DOHH2 (cell line): ENCODE results near the gene CLN5.

Source experiments
- H3F3A ChIP-seq: fragments of 200-600 bp; sonication (generic), shearing (Covaris generic); 2 replicates; pipeline ENCODE4 v1.6.0; 2016; ENCODE audit warnings: antibody characterized with exemption, mild to moderate bottlenecking; ENCODE audit not compliant: control insufficient read depth, insufficient read depth
- H3K27ac ChIP-seq: fragments of 200-600 bp; sonication (generic); 2 replicates; pipeline ENCODE4 v1.5.1; 2014; ENCODE audit warnings: low read depth, mild to moderate bottlenecking, low read length, moderate library complexity
- H3K27me3 ChIP-seq: fragments of 200-600 bp; sonication (generic); 2 replicates; pipeline ENCODE4 v1.6.1; 2014; ENCODE audit warnings: mild to moderate bottlenecking, low read length, mixed read lengths; ENCODE audit not compliant: control insufficient read depth
- H3K36me3 ChIP-seq: fragments of 200-600 bp; sonication (generic); 2 replicates; pipeline ENCODE4 v1.6.1; 2014; ENCODE audit warnings: mild to moderate bottlenecking, low read length, moderate library complexity, mixed read lengths; ENCODE audit not compliant: control insufficient read depth
- H3K4me1 ChIP-seq: fragments of 200-600 bp; sonication (generic); 2 replicates; pipeline ENCODE4 v1.6.1; 2014; ENCODE audit warnings: mild to moderate bottlenecking, low read length, mixed read lengths; ENCODE audit not compliant: control insufficient read depth
- H3K4me2 ChIP-seq: fragments of 200-600 bp; sonication (generic); 2 replicates; pipeline ENCODE4 v1.6.0; 2014; ENCODE audit warnings: mild to moderate bottlenecking, low read length, moderate library complexity
- H3K4me3 ChIP-seq: fragments of 200-600 bp; sonication (generic); 2 replicates; pipeline ENCODE4 v1.5.1; 2014; ENCODE audit warnings: mild to moderate bottlenecking, low read length, mixed read lengths
- H3K79me2 ChIP-seq: fragments of 200-600 bp; sonication (generic); 2 replicates; pipeline ENCODE4 v1.6.1; 2014; ENCODE audit warnings: mild to moderate bottlenecking, low read length, mixed read lengths; ENCODE audit not compliant: control insufficient read depth
- H3K9me2 ChIP-seq: fragments of 200-600 bp; sonication (generic); replicated peaks from 2 replicates; pipeline ENCODE4 v1.6.1; 2014; ENCODE audit warnings: mild to moderate bottlenecking, low read length, mixed read lengths; ENCODE audit not compliant: control insufficient read depth
- H3K9me3 ChIP-seq: fragments of 200-600 bp; sonication (generic); 2 replicates; pipeline ENCODE4 v1.6.1; 2014; ENCODE audit warnings: antibody characterized with exemption, low read length, mixed read lengths; ENCODE audit not compliant: control insufficient read depth, insufficient read depth
- H4K20me1 ChIP-seq: fragments of 200-600 bp; sonication (generic); 2 replicates; pipeline ENCODE4 v1.6.0; 2014; ENCODE audit warnings: low read depth, mild to moderate bottlenecking, antibody characterized with exemption, low read length, moderate library complexity; ENCODE audit not compliant: control insufficient read depth, insufficient read depth
- CTCF ChIP-seq: fragments of 200-600 bp; sonication (generic); IDR thresholded peaks from one replicate; pipeline ENCODE4 v1.5.1; 2014; ENCODE audit warnings: antibody characterized with exemption, mild to moderate bottlenecking, low read depth, low read length; ENCODE audit not compliant: poor library complexity, severe bottlenecking
- EZH2phosphoT487 ChIP-seq: fragments of 200-600 bp; sonication (generic); IDR thresholded peaks from 2 replicates; pipeline ENCODE4 v1.6.1; 2017; ENCODE audit warnings: borderline replicate concordance, mild to moderate bottlenecking, antibody characterized with exemption, low read length, moderate library complexity, mixed read lengths

CLN5 gene

GRCh38 chr13:77022341-77022740 lies 30.5 kb downstream of the CLN5 start:
- Histone ChIP-seq H3F3A (peaks cover 11% of the 10 kb centered on the region), H3K9me2 (no peaks in the 10 kb centered on the region), H3K36me3 (peaks cover 67% of the 10 kb centered on the region), H3K79me2 (peaks cover 81% of the 10 kb centered on the region), H3K4me3 (no peak overlapping the region), H3K4me2 (no peak overlapping the region), H4K20me1 (peaks cover 34% of the 10 kb centered on the region), H3K27me3 (no peaks in the 10 kb centered on the region), H3K27ac (no peak overlapping the region), H3K4me1 (peaks cover 44% of the 10 kb centered on the region), H3K9me3 (no peaks in the 10 kb centered on the region)
- TF ChIP-seq EZH2phosphoT487: no peak
- TF ChIP-seq CTCF: no peak

GRCh38 chr13:77026255-77026860 lies 34.5 kb downstream of the CLN5 start:
- Histone ChIP-seq H3K79me2 (peaks cover 51% of the 10 kb centered on the region), H3K36me3 (peaks cover 37% of the 10 kb centered on the region), H3K9me3 (no peaks in the 10 kb centered on the region), H3K4me2 (peak overlapping the region; percentile 88), H3K4me3 (peak overlapping the region; percentile 96), H3F3A (peaks cover 6% of the 10 kb centered on the region), H3K27me3 (no peaks in the 10 kb centered on the region), H4K20me1 (peaks cover 34% of the 10 kb centered on the region), H3K4me1 (peaks cover 44% of the 10 kb centered on the region), H3K27ac (peak overlapping the region; percentile 86), H3K9me2 (no peaks in the 10 kb centered on the region)
- TF ChIP-seq EZH2phosphoT487 (no peak), CTCF (peak; percentile 21)

DNA sequence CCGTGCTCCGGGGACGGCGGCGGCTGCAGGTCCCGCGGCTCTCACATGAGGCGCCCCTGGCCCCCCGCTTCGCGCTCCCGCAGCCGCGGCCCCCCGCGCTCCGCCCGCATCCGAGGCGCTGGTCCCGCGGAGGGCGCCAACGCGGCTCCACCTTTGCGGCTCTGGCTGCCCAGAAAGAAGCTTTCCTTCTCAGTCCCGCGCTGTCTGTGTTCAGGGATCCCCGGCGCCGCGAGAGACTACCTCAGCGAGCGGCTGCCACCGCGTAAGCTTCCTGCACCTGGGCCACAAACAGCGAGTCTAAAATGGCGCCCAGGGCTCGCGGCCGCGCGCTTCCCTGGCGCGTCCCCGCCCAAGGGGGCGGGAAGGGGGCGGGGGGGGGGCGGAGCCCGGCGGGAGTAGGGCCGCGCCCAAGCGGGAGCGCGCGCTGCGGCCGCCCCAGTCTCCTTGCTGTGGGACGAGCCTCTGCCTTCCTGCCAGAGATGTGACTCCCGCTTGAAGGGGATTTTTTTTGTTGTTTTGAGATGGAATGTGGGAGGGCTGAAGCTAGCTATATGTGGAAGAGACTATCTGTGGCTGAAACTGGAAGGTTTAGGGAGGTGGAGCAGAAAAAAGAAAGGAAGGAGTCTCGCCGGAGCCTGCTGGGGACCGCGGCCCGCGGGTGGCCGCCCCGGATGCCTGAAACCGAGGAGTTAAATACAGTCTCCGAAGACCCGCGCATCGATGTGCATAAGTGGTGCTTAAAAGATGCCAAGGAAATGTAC lies 35.2 kb downstream of the CLN5 start, which contains the start of gene FBXL3:
Gene FBXL3 (minus strand): TSS at position 299 of the 761 bp plus-strand sequence. CDS start 5,299 bp downstream, outside the sequence.
- H3K79me2 ChIP-seq: peaks cover 44% of the 10 kb centered on the region

More for the DNA sequence above, 35.2 kb downstream of the CLN5 start, which contains the start of gene FBXL3:
- peaks cover 28% of the 10 kb centered on the region for H4K20me1 ChIP-seq
- peak within 1 kb of the TSS; percentile 88 for H3K4me2 ChIP-seq
- H3K27me3 ChIP-seq: no peaks in the 10 kb centered on the region
- peak within 1 kb of the TSS; percentile 96 for H3K4me3 ChIP-seq
- TF ChIP-seq CTCF (no peak), EZH2phosphoT487 (no peak)
- H3F3A ChIP-seq: peaks cover 6% of the 10 kb centered on the region
- no peaks in the 10 kb centered on the region for H3K9me2 ChIP-seq
- peak within 1 kb of the TSS; percentile 86 for H3K27ac ChIP-seq
- peaks cover 30% of the 10 kb centered on the region for H3K36me3 ChIP-seq
- H3K4me1 ChIP-seq: peaks cover 44% of the 10 kb centered on the region
- no peaks in the 10 kb centered on the region for H3K9me3 ChIP-seq
